GM19467 (cell line): ENCODE measurements around the gene HMMR.
A peak's percentile ranks its signal among the peaks of the same experiment; 100 is the strongest.
"Not testable (repeated sequence)": the region's sequence is repeated elsewhere in the genome, so short reads cannot be mapped to it uniquely, and the experiment has no call there.

Experiments
- ATAC-seq: cut with Tn5 transposase; IDR thresholded peaks from one replicate; pipeline ENCODE4 v1.9.1; 2021; ENCODE audit warnings: mild to moderate bottlenecking, moderate library complexity; ENCODE audit not compliant: unreplicated experiment

HMMR gene

DNA sequence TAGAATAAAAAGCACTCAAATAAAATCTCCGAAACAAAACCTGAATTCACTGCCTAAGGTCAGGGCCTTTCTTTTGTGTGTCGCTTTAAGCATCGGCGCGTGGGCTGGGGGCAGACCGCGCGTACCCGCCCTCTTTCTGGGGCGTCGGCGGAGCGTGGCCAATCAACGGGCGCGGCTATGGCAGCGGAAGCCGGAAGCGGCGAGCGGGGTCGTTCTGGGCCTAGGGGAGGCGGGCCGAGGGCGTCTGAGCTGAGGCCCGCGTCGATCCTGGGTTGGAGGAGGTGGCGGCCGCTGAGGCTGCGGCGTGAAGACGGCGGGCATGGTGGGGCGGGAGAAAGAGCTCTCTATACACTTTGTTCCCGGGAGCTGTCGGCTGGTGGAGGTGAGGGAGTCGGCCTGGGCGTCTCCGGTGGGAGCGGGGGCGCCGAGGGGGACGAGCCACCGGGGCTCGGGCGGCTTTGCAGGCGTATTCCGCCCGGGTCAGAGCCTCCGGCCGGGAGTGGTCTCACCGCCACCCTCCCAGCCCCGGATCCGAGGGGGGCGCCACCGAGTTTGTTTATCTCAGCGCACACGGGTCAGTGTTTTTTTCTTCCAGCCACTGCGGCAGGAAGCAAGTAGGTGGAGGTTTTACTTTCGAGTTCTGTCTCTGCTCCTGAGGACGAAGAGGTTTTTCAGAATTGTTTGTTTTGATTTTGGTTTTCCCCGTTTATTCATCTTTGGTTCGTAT lies 45.1 kb downstream of the HMMR start, which contains the start of gene MAT2B:
Gene MAT2B, plus strand, starts transcription at position 252 of the 727 bp plus-strand sequence. Its CDS starts 68 bp downstream, at position 320.
- peak; percentile 94 for ATAC-seq

DNA sequence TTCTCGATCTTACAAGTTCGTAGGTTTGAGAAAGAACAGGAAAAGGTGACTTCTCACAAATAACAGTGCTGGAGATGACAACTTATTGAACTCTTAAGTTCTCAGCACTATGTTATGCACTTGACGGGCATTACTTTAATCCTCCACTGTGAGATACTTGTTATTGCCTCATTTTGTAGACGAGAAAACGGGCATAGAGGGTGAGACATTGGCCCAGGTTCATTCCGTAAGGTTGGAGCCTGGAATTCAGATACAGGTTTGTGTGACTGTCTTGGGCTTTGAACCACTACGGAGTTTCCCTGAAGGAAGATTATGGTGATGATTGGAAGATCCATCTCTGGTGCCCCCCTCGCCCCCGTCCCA lies 45.6 kb downstream of the HMMR start:
- ATAC-seq: peak; percentile 7

DNA sequence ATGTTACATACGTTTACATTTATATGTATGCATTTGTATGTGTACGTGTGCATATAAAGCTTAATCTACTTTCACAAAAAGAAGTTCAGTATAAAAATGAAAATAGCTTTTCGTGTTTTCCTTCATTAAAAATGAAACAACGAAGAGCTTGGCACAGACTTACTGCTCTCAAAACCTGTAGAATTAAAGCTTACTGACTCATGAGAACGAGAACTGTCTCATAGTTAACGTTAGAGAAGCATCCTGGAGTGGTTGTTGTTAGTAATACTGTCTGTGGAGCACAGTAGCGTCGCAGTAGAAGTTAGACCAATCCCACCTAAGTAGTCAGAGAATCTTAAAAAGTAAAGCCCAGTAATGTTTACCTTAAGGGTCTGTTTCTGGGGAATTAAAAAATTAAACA lies 46.3 kb downstream of the HMMR start:
- ATAC-seq: no peak

DNA sequence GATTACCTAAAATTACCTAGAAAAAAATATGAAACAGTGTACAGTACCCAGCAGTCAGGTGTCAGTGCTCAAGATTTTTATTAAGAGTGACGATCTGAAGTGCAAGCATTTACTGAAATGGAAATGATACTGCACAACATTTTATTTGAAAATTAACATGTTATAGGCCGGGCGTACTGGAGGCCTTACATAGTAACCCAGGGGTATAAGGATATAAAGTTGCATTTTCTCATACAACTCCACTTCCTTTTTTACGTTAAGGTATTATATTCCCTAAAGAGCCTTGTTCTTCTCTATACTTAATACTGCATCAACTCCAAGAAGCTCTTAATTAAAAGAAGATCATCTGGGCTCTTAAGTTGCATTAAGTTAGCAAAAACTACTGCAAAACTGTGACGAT lies 48.3 kb downstream of the HMMR start:
- no peak for ATAC-seq

DNA sequence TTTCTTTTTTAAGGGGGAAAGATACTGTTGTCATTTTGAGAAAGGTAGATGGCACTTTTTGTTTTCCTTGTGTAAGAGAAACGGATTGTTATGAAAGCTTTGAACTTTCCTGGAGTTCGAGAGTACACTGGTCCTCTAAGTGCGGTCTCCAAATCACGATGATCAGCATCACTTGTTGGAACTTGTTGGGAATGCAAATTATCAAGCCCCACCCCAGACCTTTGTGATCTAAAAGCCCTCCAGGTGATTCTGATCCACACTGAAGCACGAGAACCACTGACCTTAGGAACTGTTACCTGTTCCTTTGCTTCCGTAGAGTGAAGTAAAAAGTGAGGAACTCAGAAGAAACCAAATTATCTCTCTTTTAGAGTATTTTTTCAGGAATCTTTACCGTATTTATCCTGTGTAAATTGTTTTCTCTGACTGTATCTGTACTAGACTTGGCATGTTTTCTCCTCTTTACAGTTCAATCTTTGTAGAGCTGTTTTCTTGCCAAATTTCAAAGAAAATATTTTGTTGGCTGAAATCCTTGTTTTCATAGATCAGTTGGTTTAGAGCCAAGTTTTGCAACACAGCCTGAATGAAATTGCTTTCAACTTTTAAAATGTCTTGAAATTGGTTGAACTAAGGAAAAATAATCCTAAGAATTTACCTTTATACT lies 49.0 kb downstream of the HMMR start:
- ATAC-seq: no peak

DNA sequence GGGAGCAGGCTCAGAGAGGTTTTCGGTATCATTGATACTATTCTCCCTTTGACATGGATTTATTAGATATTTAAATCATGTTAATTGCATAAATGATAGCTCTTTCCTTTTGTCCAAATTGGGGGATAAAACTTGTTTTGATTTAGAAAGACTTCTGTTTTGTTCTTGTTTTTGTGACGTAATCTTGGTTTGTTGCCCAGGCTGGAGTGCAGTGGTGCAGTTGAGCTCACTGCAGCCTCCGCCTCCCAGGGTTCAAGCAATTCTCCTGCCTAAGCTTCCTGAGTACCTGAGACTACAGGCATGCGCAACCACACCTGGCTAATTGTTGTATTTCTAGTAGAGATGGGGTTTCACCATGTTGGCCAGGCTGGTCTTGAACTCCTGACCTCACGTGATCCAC lies 52.1 kb downstream of the HMMR start:
- no peak for ATAC-seq

DNA sequence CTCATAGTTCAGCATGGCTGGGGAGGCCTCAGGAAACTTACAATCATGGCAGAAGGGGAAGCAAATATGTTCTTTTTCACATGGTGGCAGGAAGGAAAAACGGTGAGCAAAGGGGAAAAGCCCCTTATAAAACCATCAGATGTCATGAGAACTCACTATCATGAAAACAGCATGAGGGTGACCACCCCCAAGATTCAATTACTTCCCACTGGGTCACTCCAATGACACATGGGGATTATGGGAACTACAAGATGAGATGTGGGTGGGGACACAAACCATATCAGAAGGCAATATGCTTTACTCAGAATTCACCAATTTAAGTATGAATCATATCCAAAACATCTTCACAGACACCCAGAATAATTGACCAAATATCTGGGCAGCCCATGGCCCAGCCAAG lies 64.7 kb downstream of the HMMR start:
- ATAC-seq: no peak

DNA sequence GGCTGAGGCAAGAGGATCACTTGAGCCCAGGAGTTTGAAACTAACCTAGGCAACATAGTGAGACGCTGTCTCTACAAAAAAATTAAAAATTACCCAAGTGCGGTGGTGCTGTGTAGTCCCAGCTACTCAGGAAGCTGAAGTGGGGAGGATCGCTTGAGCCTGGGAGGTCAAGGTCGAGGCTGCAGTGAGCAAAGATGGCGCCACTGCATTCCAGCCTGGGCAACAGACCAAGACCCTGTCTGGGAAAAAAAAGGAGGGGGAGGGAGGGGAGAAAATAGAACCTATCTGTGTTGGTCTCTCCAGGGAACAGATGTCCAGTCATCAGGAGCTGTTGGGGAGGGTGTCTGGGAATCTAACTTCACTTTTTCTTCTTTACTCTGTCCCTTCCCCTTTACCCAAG lies 69.3 kb downstream of the HMMR start:
- ATAC-seq: no peak

DNA sequence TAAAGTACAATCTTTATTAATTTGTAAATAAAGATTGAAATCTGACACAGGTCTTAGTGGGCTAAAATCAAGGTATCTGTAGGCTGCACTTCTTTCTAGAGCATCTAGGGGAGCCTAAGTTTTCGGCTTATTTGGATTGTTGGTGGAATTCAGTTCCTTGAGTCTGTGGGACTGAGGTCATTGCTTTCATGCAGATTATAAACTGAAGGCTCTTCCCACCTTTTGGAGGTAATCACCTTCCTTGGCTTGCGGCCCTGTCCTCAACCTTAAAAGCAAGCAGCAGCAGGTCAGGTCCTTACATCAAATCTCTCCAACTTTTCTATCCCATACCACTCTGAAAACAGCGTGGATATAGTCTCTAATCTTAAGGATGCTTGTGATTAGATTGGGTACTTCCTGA lies 70.8 kb downstream of the HMMR start:
- no peak for ATAC-seq

DNA sequence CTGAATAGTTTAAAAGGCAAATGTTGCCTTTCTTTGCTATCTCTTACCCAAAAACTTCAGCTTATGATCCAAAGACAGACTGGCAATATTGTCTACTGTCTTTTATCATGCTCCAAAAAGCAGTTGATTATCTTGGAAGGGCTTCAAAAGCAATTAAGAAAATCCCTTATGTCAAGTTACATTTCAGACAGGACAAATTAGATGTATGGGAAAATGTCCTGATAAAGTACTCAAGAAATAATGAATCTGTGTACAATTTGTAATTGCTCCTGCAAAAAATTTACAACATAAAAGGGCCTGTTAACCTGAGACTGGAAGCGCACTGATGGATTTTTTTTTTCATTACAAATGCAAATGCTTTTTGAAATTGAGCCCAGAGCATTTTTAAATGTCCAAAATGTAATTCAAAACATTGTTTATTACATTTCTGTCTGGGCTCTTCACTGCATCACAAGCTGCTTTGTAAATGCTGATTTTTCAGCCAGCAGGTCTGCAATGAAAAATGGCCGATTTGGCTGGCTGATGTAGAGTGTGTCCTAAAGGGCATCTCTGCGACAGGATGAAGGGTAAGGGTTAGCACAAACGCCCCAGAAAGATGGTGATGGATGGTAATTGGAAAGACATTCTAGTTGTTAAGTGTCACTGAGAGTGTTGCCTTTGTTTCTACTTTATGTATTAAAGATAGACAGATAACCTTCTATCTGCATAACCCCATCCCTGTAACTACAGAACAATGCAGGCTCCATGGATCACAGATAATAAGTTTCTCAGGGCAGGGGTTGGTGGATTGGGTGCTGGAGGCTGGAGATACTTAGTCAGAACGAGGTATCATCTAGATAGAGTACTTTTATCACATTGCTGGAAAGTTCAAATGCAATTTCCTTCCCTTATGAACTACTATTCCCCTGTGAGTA lies 72.0 kb downstream of the HMMR start:
- no peak for ATAC-seq

DNA sequence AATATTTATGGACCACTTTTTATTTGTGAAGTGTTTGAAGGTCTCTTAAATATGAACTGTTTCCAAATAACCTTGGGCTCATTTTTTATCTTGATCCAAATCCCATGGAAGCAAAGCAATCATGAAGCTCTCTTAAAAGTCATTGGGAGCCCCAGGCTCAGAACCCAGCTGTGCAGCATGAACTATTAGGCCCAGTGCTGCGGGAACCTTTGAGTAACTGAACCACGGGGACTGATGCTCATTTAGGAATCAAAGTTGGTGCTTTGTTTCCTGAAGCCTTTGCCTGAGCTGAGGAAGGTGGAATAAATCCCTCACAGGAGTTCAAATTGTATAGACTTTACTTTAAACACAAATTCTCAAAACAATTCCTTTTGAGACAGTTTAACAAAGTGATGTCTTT lies 72.8 kb downstream of the HMMR start:
- no peak for ATAC-seq

DNA sequence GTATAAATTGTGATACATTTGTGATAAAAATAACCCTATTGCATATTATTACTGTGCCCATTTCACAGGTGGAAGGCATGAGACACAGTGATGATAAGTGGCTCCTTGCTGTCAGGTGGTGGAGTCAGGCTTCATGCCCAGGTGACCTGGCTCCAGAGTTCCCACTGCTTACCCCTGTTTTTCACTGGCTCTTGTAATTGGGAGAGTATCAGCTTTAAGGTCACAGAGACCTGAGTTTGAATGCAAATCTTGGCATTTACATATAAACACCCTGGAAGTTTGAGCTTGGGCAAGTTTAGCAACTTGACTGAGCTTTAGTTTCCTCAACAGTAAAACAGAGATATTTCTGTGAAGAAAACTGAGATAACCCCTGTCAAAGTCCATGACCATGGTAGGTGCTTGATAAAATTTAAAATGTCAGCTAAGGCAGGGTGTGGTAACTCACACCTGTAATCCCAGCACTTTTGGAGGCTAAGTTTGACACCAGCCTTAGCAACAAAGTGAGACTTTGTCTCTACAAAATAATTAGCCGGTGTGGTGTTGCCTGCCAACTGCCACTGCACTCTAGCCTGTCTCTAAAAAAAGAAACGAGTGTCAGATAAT lies 74.2 kb downstream of the HMMR start:
- no peak for ATAC-seq

DNA sequence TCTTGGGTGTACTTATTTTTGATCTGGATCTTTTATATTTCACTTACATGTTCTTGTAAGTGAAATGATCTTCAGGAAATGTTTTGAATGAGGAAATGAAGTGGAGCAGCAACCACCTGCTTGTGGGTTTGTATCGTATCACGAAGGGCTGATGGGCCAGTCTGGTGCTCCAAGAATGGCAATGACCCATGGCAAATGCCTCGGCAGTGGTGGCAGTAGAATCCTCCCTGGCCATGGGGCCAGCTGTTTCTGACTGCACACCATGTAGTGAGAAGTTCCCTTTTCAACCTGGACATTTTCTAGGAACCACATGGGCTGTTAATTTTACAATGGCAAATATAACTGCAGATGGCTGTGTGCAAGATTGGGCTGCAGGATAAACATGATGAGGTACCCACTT lies 74.9 kb downstream of the HMMR start:
- ATAC-seq: no peak

DNA sequence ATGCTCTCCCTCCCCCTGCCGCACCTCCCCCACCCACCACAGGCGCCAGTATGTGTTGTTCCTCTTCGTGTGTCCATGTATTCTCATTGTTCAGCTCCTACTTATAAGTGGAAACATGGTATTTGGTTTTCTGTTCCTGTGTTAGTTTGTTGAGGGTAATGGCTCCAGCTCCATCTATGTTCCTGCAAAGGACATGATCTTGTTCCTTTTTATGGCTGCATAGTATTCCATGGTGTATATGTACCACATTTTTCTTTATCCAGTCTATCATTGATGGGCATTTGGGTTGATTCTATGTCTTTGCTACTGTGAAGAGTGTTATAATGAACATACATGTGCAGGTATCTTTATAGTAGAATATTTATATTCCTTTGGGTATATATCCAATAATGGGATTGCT lies 76.0 kb downstream of the HMMR start:
- ATAC-seq: not testable (repeated sequence)

DNA sequence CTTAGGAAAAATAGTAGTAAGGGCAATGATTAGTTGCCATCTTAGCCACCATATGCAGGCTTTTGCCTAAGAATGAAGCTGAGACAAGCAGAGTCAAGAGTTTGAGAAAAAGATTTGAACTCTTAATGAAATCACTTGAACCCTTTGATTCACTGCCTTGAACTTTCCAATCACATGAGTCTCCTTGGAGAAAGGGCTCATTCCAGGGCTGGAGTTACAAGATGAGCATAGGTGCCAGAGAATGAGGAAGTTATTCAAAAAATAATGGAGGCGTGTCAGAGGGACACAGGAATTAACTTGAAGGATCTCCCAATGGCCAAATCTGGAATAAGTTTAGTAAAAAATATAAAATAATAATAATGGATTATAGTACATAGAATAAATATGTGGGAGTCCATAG lies 80.3 kb downstream of the HMMR start:
- ATAC-seq: no peak
